ENCODE measurements around the gene CILP2. TPM values are rescaled to one million over a fixed set of nuclear protein-coding genes. Genes with fewer than 3 reads are reported as not detected.

Gene CILP2
- total and polyA plus RNA-seq, 2 experiments from 2014 or later = 0.11 to 0.48 TPM

GRCh38 chr19:19559931-19560330, 21.9 kb downstream of the CILP2 start:
- no peak overlapping the region for H3K27ac ChIP-seq
- H3F3A ChIP-seq (ENCODE audit: insufficient read depth) = no peaks in the 10 kb centered on the region
- H3K4me3 ChIP-seq = no peak overlapping the region
- H4K20me1 ChIP-seq (ENCODE audit: insufficient read depth) = no peaks in the 10 kb centered on the region
- no peak overlapping the region for H3K9ac ChIP-seq
- H3K79me2 ChIP-seq (ENCODE audit: insufficient read depth) = no peaks in the 10 kb centered on the region
- no peak for DNase-seq
- TF ChIP-seq EZH2 (IDR thresholded peaks at IDR 0.05; ENCODE audit: insufficient read depth, poor library complexity, severe bottlenecking) (no peak), EZH2phosphoT487 (IDR thresholded peaks at IDR 0.05; ENCODE audit: insufficient read depth, low read depth) (no peak)
- H3K36me3 ChIP-seq (ENCODE audit: low read depth) = no peaks in the 10 kb centered on the region
- H3K27me3 ChIP-seq (replicated peaks; ENCODE audit: insufficient read depth) = no peaks in the 10 kb centered on the region
- no peaks in the 10 kb centered on the region for H3K9me3 ChIP-seq (ENCODE audit: low read depth)
- no peaks in the 10 kb centered on the region for H3K4me1 ChIP-seq (ENCODE audit: insufficient read depth)
- no peaks in the 10 kb centered on the region for H3K9me2 ChIP-seq (ENCODE audit: insufficient read depth)
- WGBS, 2 experiments (ENCODE audit: low coverage in 1 of 2, low lambda C conversion rate in 2 of 2, missing lambda C conversion rate in 2 of 2) = 52 to 58% methylated on average over 4 of the region's 4 CpGs
- no peak overlapping the region for H3K4me2 ChIP-seq (ENCODE audit: unreplicated experiment)
- H2AFZ ChIP-seq = no peak overlapping the region
- in situ Hi-C loops (cut with MboI) = no loop called here

GRCh38 chr19:19561946-19562664, 24.0 kb downstream of the CILP2 start:
- Histone ChIP-seq H3K9me2 (ENCODE audit: insufficient read depth) (no peaks in the 10 kb centered on the region), H3K4me2 (ENCODE audit: unreplicated experiment) (no peak overlapping the region), H3K9me3 (ENCODE audit: low read depth) (no peaks in the 10 kb centered on the region), H4K20me1 (ENCODE audit: insufficient read depth) (no peaks in the 10 kb centered on the region), H3K4me3 (no peak overlapping the region), H3K36me3 (ENCODE audit: low read depth) (no peaks in the 10 kb centered on the region), H3K27me3 (replicated peaks; ENCODE audit: insufficient read depth) (no peaks in the 10 kb centered on the region), H3K27ac (no peak overlapping the region), H3F3A (ENCODE audit: insufficient read depth) (no peaks in the 10 kb centered on the region), H2AFZ (no peak overlapping the region), H3K9ac (no peak overlapping the region), H3K4me1 (ENCODE audit: insufficient read depth) (no peaks in the 10 kb centered on the region), H3K79me2 (ENCODE audit: insufficient read depth) (no peaks in the 10 kb centered on the region)
- in situ Hi-C loops (cut with MboI) = no loop called here
- no peak for DNase-seq
- TF ChIP-seq EZH2 (IDR thresholded peaks at IDR 0.05; ENCODE audit: insufficient read depth, poor library complexity, severe bottlenecking) (no peak), EZH2phosphoT487 (IDR thresholded peaks at IDR 0.05; ENCODE audit: insufficient read depth, low read depth) (no peak)
- WGBS, 2 experiments (ENCODE audit: low coverage in 1 of 2, low lambda C conversion rate in 2 of 2, missing lambda C conversion rate in 2 of 2) = 89 to 91% methylated on average over 25 to 26 of the region's 26 CpGs

GRCh38 chr19:19562665-19563347, 24.7 kb downstream of the CILP2 start:
- Histone ChIP-seq H3F3A (ENCODE audit: insufficient read depth) (no peaks in the 10 kb centered on the region), H3K9me2 (ENCODE audit: insufficient read depth) (no peaks in the 10 kb centered on the region), H3K4me3 (no peak overlapping the region), H3K27ac (no peak overlapping the region), H4K20me1 (ENCODE audit: insufficient read depth) (no peaks in the 10 kb centered on the region), H3K27me3 (replicated peaks; ENCODE audit: insufficient read depth) (no peaks in the 10 kb centered on the region), H3K36me3 (ENCODE audit: low read depth) (no peaks in the 10 kb centered on the region), H3K9me3 (ENCODE audit: low read depth) (no peaks in the 10 kb centered on the region), H2AFZ (no peak overlapping the region), H3K79me2 (ENCODE audit: insufficient read depth) (no peaks in the 10 kb centered on the region), H3K9ac (no peak overlapping the region), H3K4me2 (ENCODE audit: unreplicated experiment) (no peak overlapping the region), H3K4me1 (ENCODE audit: insufficient read depth) (no peaks in the 10 kb centered on the region)
- in situ Hi-C loops (cut with MboI) = no loop called here
- DNase-seq = no peak
- 73 to 81% methylated on average over 11 to 17 of the region's 17 CpGs for WGBS, 2 experiments (ENCODE audit: low coverage in 1 of 2, low lambda C conversion rate in 2 of 2, missing lambda C conversion rate in 2 of 2)
- TF ChIP-seq EZH2 (IDR thresholded peaks at IDR 0.05; ENCODE audit: insufficient read depth, poor library complexity, severe bottlenecking) (no peak), EZH2phosphoT487 (IDR thresholded peaks at IDR 0.05; ENCODE audit: insufficient read depth, low read depth) (no peak)

- Histone ChIP-seq H3K9me2 (ENCODE audit: insufficient read depth) (no peaks in the 10 kb centered on the region), H3K4me1 (ENCODE audit: insufficient read depth) (no peaks in the 10 kb centered on the region), H3F3A (ENCODE audit: insufficient read depth) (no peaks in the 10 kb centered on the region), H3K9ac (no peak overlapping the region), H3K79me2 (ENCODE audit: insufficient read depth) (no peaks in the 10 kb centered on the region), H3K4me2 (ENCODE audit: unreplicated experiment) (no peak overlapping the region), H3K27me3 (replicated peaks; ENCODE audit: insufficient read depth) (no peaks in the 10 kb centered on the region), H3K36me3 (ENCODE audit: low read depth) (no peaks in the 10 kb centered on the region), H4K20me1 (ENCODE audit: insufficient read depth) (no peaks in the 10 kb centered on the region), H3K9me3 (ENCODE audit: low read depth) (no peaks in the 10 kb centered on the region), H2AFZ (no peak overlapping the region), H3K4me3 (no peak overlapping the region), H3K27ac (no peak overlapping the region)
- in situ Hi-C loops (cut with MboI) = no loop called here
- 96 to 97% methylated on average over 17 of the region's 17 CpGs for WGBS, 2 experiments (ENCODE audit: low coverage in 1 of 2, low lambda C conversion rate in 2 of 2, missing lambda C conversion rate in 2 of 2)
- no peak for TF ChIP-seq EZH2 (IDR thresholded peaks at IDR 0.05; ENCODE audit: insufficient read depth, poor library complexity, severe bottlenecking)
- TF ChIP-seq EZH2phosphoT487 (IDR thresholded peaks at IDR 0.05; ENCODE audit: insufficient read depth, low read depth) = no peak
- DNase-seq = no peak
Observed at GRCh38 chr19:19563348-19563848, 25.3 kb downstream of the CILP2 start.

Measured in GM23248 (cell line).